MM.1S (cell line): Measurements from ENCODE around the gene ZNF3.

Source experiments
- DNase-seq: peaks from one replicate; pipeline ENCODE4 v3.0.0-alpha.2; 2015
- H2AFZ ChIP-seq: fragments of 300-600 bp; sonication (generic); 2 replicates; pipeline ENCODE4 v1.6.0; 2016; ENCODE audit warnings: antibody characterized with exemption, low read length
- H3F3A ChIP-seq: fragments of 300-600 bp; sonication (generic); 2 replicates; pipeline ENCODE4 v1.6.1; 2016; ENCODE audit warnings: mild to moderate bottlenecking, antibody characterized with exemption, low read length, moderate library complexity, mixed read lengths; ENCODE audit not compliant: insufficient read depth
- H3K27ac ChIP-seq: fragments of 300-600 bp; sonication (generic); 2 replicates; pipeline ENCODE4 v1.5.1; 2016; ENCODE audit warnings: mild to moderate bottlenecking, low read length
- H3K27me3 ChIP-seq: fragments of 300-600 bp; sonication (generic); replicated peaks from 2 replicates; pipeline ENCODE4 v1.6.0; 2016; ENCODE audit warnings: low read length; ENCODE audit not compliant: insufficient read depth
- H3K36me3 ChIP-seq: fragments of 300-600 bp; sonication (generic); replicated peaks from 2 replicates; pipeline ENCODE4 v1.6.1; 2016; ENCODE audit warnings: mild to moderate bottlenecking, low read length, mixed read lengths; ENCODE audit not compliant: insufficient read depth
- H3K4me1 ChIP-seq: fragments of 300-600 bp; sonication (generic); 2 replicates; pipeline ENCODE4 v1.6.1; 2016; ENCODE audit warnings: low read length, mixed read lengths
- H3K4me2 ChIP-seq: fragments of 300-600 bp; sonication (generic); 2 replicates; pipeline ENCODE4 v1.6.0; 2016; ENCODE audit warnings: low read depth, low read length
- H3K4me3 ChIP-seq: fragments of 300-600 bp; sonication (generic); 2 replicates; pipeline ENCODE4 v1.5.1; 2016; ENCODE audit warnings: low read length, mixed read lengths
- H3K79me2 ChIP-seq: fragments of 300-600 bp; sonication (generic); 2 replicates; pipeline ENCODE4 v1.6.1; 2016; ENCODE audit warnings: mixed run types, low read length, mixed read lengths
- H3K9ac ChIP-seq: fragments of 300-600 bp; sonication (generic); 2 replicates; pipeline ENCODE4 v1.6.1; 2016; ENCODE audit warnings: low read length, mixed read lengths
- H3K9me2 ChIP-seq: fragments of 300-600 bp; sonication (generic); replicated peaks from 2 replicates; pipeline ENCODE4 v1.6.1; 2016; ENCODE audit warnings: mild to moderate bottlenecking, low read length, mixed read lengths; ENCODE audit not compliant: insufficient read depth
- H3K9me3 ChIP-seq: fragments of 300-600 bp; sonication (generic); replicated peaks from 2 replicates; pipeline ENCODE4 v1.6.1; 2016; ENCODE audit warnings: mild to moderate bottlenecking, low read length, mixed read lengths; ENCODE audit not compliant: insufficient read depth
- H4K20me1 ChIP-seq: fragments of 300-600 bp; sonication (generic); 2 replicates; pipeline ENCODE4 v1.6.1; 2016; ENCODE audit warnings: mild to moderate bottlenecking, low read length, moderate library complexity, mixed read lengths; ENCODE audit not compliant: insufficient read depth
- EZH2 ChIP-seq: fragments of 300-600 bp; sonication (generic); optimal IDR thresholded peaks from 2 replicates; pipeline ENCODE3; 2017; ENCODE audit warnings: low read depth, mild to moderate bottlenecking, antibody characterized with exemption, low read length, mixed read lengths
- EZH2phosphoT487 ChIP-seq: fragments of 300-600 bp; sonication (generic); IDR thresholded peaks from 2 replicates; pipeline ENCODE4 v1.6.1; 2018; ENCODE audit warnings: antibody characterized with exemption, low read length
- TF ChIP-seq, protein P1 (sequence below): fragments of 300-600 bp; sonication (generic); IDR thresholded peaks from 2 replicates; pipeline ENCODE4 v1.5.1; 2016; ENCODE audit warnings: antibody characterized with exemption, low read length, mixed read lengths

The ZNF3 gene

DNA sequence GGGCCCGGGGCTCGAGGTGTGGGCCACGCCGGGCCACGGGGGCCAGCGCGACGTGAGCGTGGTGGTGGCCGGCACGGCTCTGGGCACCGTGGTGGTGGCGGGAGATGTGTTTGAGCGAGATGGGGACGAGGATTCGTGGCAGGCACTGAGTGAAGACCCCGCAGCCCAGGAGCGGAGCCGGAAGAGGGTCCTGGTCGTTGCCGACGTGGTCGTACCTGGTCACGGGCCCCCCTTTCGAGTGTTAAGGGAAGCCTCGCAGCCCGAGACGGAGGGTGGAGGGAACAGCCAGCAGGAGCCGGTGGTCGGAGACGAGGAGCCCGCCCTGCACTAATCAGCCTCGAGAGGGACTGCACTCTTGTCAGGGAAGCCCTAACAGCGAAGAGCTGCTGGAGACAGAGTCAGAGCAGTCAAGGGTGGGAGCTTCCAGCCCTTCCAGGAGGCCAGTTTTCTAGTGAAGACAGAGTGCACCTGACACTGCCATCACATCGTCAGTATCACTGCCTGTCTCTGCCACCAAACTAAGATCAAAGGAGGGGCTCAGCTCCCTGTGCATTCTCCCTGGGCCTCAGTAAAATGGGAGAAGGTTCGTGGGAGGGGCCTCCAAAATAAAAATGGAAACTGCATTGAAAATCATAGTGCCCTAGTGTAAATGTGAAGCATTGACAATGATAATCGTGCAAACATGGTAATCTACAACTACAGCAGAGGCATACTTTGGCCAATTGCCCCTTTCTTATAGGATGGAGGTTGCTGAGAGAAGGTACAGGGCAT, 46.5 kb upstream of the ZNF3 start:
- H3K79me2 ChIP-seq: peaks cover 7% of the 10 kb centered on the region; the same call in 1 of the 2 replicates
- no peaks in the 10 kb centered on the region for H4K20me1 ChIP-seq
- H2AFZ ChIP-seq: peak overlapping the region; percentile 90
- peak overlapping the region; percentile 99 for H3K4me2 ChIP-seq
- no peak for TF ChIP-seq EZH2
- TF ChIP-seq, protein P1, sequence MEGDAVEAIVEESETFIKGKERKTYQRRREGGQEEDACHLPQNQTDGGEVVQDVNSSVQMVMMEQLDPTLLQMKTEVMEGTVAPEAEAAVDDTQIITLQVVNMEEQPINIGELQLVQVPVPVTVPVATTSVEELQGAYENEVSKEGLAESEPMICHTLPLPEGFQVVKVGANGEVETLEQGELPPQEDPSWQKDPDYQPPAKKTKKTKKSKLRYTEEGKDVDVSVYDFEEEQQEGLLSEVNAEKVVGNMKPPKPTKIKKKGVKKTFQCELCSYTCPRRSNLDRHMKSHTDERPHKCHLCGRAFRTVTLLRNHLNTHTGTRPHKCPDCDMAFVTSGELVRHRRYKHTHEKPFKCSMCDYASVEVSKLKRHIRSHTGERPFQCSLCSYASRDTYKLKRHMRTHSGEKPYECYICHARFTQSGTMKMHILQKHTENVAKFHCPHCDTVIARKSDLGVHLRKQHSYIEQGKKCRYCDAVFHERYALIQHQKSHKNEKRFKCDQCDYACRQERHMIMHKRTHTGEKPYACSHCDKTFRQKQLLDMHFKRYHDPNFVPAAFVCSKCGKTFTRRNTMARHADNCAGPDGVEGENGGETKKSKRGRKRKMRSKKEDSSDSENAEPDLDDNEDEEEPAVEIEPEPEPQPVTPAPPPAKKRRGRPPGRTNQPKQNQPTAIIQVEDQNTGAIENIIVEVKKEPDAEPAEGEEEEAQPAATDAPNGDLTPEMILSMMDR: no peak
- TF ChIP-seq EZH2phosphoT487: no peak
- H3F3A ChIP-seq: peaks cover 20% of the 10 kb centered on the region
- peak overlapping the region; percentile 78 for H3K4me3 ChIP-seq
- H3K36me3 ChIP-seq: no peaks in the 10 kb centered on the region
- peaks cover 15% of the 10 kb centered on the region for H3K4me1 ChIP-seq
- no peaks in the 10 kb centered on the region for H3K9me3 ChIP-seq
- DNase-seq: peak; percentile 14
- no peak overlapping the region for H3K27ac ChIP-seq
- H3K9ac ChIP-seq: peak overlapping the region; percentile 86
- H3K27me3 ChIP-seq: no peaks in the 10 kb centered on the region
- no peaks in the 10 kb centered on the region for H3K9me2 ChIP-seq

DNA sequence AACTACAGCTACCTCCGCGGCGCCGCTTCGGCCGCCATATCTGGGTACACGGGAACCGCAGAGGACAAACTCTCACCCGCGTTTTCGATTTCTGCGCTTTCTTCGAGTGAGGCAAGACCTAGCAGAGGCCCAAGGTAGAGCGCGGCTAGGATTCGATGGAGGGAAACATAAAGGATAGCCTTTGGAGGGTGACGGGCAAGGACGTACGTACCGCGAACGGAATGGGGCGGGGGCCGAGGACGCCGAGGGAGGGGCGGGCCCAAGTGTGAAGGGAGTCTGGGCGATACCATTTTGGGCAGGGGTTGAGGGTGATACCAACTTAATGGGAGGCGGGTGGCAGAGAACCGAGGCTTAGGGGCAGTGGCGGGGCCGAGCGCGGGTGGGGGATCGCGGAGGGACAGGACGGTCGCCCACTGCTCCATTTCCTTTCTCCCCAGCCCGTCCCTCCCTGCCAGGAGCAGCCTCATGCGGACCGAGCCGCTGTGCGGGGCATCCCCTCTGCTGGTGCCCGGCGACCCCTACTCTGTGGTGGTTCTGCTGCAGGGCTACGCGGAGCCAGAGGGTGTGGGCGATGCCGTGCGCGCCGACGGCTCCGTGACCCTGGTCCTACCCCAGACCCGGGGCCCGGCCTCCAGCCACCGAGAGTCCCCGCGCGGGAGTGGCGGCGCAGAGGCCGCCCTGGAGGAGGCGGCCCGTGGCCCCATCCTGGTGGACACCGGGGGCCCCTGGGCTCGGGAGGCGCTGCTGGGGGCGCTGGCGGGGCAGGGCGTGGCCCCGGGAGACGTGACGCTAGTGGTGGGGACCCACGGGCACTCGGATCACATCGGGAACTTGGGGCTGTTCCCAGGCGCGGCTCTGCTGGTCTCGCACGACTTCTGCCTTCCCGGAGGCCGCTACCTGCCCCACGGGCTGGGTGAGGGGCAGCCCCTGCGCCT, 45.7 kb upstream of the ZNF3 start, which contains the start of gene MBLAC1:
Gene MBLAC1 (plus strand): TSS at position 37 of the 935 bp plus-strand sequence. CDS start 429 bp downstream, at position 466.
- TF ChIP-seq EZH2: no peak
- TF ChIP-seq, protein P1: no peak
- TF ChIP-seq EZH2phosphoT487: no peak
- Histone ChIP-seq H3K4me1 (peaks cover 15% of the 10 kb centered on the region), H3K9me3 (no peaks in the 10 kb centered on the region), H3K27me3 (no peaks in the 10 kb centered on the region), H3K4me2 (peak within 1 kb of the TSS; percentile 99), H3F3A (peaks cover 20% of the 10 kb centered on the region), H3K9me2 (no peaks in the 10 kb centered on the region), H4K20me1 (no peaks in the 10 kb centered on the region), H3K79me2 (peaks cover 7% of the 10 kb centered on the region; the same call in 1 of the 2 replicates), H3K9ac (peak within 1 kb of the TSS; percentile 86), H2AFZ (peak within 1 kb of the TSS; percentile 90), H3K36me3 (no peaks in the 10 kb centered on the region), H3K27ac (peak within 1 kb of the TSS; percentile 95), H3K4me3 (peak within 1 kb of the TSS; percentile 78)
- peak; percentile 89 for DNase-seq

GRCh38 chr7:100126239-100126930, 44.9 kb upstream of the ZNF3 start:
- Histone ChIP-seq H3K36me3 (no peaks in the 10 kb centered on the region), H3K27ac (peak overlapping the region; percentile 95), H3K4me3 (peak overlapping the region; percentile 78), H3K9me3 (no peaks in the 10 kb centered on the region), H4K20me1 (no peaks in the 10 kb centered on the region), H3K27me3 (no peaks in the 10 kb centered on the region), H3K4me2 (peak overlapping the region; percentile 99), H3K9me2 (no peaks in the 10 kb centered on the region), H3K4me1 (peaks cover 15% of the 10 kb centered on the region), H3K79me2 (peaks cover 7% of the 10 kb centered on the region; the same call in 1 of the 2 replicates), H3F3A (peaks cover 20% of the 10 kb centered on the region), H2AFZ (peak overlapping the region; percentile 90), H3K9ac (peak overlapping the region; percentile 86)
- no peak for DNase-seq
- TF ChIP-seq EZH2 (no peak), EZH2phosphoT487 (no peak)
- TF ChIP-seq, protein P1: no peak
